ENCODE data around the gene FBLN2. TPM values are rescaled to one million over a fixed set of nuclear protein-coding genes. Genes with fewer than 3 reads are reported as not detected.

The FBLN2 gene
- total RNA-seq, 1 donor from 2014 or later, result not detected

DNA sequence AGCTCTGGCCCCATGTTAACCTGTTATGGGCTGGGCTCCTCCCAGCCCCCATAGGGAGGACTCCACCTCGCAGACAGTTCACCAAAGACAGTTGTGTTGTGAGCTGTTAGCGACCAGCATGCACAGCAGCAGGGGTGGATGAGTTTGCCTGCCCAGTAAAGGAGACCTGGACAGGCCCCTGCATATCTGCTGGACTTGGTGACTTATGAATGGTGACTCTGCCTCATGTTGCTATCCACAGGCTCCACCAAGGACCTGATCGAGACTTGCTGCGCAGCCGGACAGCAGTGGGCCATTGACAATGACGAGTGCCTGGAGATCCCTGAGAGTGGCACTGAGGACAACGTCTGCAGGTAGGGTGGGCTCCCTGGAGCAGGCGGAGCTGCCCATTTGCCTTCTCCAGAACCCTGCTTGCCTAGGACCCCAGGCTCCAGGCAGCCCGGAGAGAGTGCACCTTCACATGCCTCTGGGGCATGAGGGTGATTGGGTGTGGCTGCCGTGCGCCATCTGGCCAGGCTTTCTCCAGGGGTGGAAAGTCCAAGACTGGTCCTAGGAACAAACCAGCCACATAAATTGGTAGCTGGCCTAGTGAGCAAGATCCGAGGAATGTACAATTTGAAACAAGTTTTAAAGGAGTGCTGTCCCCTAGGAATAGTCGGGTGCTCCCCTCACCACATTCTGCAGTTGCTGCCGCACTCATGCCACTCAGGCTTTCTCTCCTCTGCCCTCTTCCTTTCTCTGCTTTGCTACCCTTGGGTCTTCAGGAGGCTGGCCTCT, 59.1 kb downstream of the FBLN2 start:
- no peak for DNase-seq
- no peaks in the 10 kb centered on the region for H3K4me1 Mint-ChIP-seq
- no peak overlapping the region for H3K27ac Mint-ChIP-seq
- peaks cover 5% of the 10 kb centered on the region for H3K27me3 Mint-ChIP-seq
- no peaks in the 10 kb centered on the region for H3K9me3 Mint-ChIP-seq
- H3K36me3 Mint-ChIP-seq (ENCODE audit: low read depth), result no peaks in the 10 kb centered on the region
- intact Hi-C loops (cut with micrococcal nuclease), result no loop called here
- H3K4me3 Mint-ChIP-seq, result no peak overlapping the region

DNA sequence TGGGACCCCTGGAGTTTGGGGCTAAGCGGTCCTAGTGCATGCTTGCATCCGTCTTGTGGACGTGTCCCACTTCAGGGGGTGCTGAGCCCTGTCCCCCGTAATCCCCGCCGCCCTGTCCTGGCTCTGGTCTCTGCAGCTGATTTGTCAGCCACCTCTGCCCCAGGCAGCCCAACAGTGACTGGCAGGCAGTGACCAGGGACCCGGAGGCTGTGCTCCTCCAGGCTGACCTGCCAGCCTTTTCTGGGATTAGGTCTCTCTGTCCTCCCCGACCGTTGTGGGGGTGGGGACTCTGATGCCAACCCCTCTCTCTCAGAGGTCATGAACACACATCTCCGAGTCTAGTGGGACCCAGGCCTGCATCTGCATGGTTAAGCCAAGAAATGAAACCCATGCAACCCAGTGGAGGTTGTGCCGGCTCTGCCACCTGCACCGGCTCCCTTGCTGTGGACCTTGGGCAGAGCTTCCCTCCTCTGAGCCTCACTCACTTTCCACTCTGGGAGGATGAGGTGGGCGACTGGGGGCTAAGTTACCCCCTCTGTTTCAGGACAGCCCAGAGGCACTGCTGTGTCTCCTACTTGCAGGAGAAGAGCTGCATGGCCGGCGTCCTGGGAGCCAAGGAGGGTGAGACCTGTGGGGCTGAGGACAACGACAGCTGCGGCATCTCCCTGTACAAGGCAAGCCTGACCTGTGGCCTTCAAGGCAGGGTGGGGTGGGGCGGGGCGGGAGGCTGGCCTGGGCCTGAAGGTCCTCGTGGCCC, 60.2 kb downstream of the FBLN2 start:
- Mint-ChIP-seq H3K4me1 (no peaks in the 10 kb centered on the region), H3K27ac (no peak overlapping the region), H3K36me3 (ENCODE audit: low read depth) (no peaks in the 10 kb centered on the region), H3K4me3 (no peak overlapping the region), H3K9me3 (peaks cover under 1% of the 10 kb centered on the region), H3K27me3 (peaks cover 3% of the 10 kb centered on the region)
- intact Hi-C loops (cut with micrococcal nuclease), result no loop called here
- DNase-seq, result no peak

- Mint-ChIP-seq H3K36me3 (ENCODE audit: low read depth) (no peaks in the 10 kb centered on the region), H3K9me3 (peaks cover 7% of the 10 kb centered on the region), H3K27ac (no peak overlapping the region), H3K27me3 (peaks cover 3% of the 10 kb centered on the region), H3K4me3 (no peak overlapping the region), H3K4me1 (no peaks in the 10 kb centered on the region)
- no peak for DNase-seq
- intact Hi-C loops (cut with micrococcal nuclease), result no loop called here
Observed at GRCh38 chr3:13610006-13610570, 61.2 kb downstream of the FBLN2 start.

DNA sequence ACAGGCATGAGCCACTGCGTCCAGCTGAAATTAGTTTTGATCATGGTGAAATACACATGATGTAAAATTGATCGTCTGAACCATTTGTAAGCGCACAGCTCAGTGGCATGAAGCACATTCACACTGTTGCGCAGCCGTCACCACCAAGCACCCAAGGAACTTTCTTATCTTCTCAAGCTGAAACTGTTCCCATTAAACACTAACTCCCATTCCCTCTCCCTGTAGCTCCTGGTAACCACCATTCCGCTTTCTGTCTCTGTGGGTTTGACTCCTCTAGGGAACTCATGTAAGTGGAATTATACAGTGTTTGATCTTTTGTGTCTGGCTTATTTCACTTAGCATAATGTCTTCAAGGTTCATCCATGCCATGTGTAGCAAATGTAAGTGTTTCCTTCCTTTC, 62.3 kb downstream of the FBLN2 start:
- Mint-ChIP-seq H3K4me1 (no peaks in the 10 kb centered on the region), H3K9me3 (peaks cover 7% of the 10 kb centered on the region)
- DNase-seq, result no peak

GRCh38 chr3:13612829-13613228, 63.9 kb downstream of the FBLN2 start:
- no peak overlapping the region for H3K27ac Mint-ChIP-seq
- no peaks in the 10 kb centered on the region for H3K4me1 Mint-ChIP-seq
- H3K27me3 Mint-ChIP-seq, result no peaks in the 10 kb centered on the region
- H3K4me3 Mint-ChIP-seq, result no peak overlapping the region
- no peaks in the 10 kb centered on the region for H3K36me3 Mint-ChIP-seq (ENCODE audit: low read depth)
- DNase-seq, result no peak
- peaks cover 13% of the 10 kb centered on the region for H3K9me3 Mint-ChIP-seq
- intact Hi-C loops (cut with micrococcal nuclease), result no loop called here

More for the DNA sequence above, 62.3 kb downstream of the FBLN2 start:
- Mint-ChIP-seq H3K27me3 (no peaks in the 10 kb centered on the region), H3K4me3 (no peak overlapping the region), H3K27ac (no peak overlapping the region), H3K36me3 (ENCODE audit: low read depth) (no peaks in the 10 kb centered on the region)
- intact Hi-C loops (cut with micrococcal nuclease), result no loop called here

DNA sequence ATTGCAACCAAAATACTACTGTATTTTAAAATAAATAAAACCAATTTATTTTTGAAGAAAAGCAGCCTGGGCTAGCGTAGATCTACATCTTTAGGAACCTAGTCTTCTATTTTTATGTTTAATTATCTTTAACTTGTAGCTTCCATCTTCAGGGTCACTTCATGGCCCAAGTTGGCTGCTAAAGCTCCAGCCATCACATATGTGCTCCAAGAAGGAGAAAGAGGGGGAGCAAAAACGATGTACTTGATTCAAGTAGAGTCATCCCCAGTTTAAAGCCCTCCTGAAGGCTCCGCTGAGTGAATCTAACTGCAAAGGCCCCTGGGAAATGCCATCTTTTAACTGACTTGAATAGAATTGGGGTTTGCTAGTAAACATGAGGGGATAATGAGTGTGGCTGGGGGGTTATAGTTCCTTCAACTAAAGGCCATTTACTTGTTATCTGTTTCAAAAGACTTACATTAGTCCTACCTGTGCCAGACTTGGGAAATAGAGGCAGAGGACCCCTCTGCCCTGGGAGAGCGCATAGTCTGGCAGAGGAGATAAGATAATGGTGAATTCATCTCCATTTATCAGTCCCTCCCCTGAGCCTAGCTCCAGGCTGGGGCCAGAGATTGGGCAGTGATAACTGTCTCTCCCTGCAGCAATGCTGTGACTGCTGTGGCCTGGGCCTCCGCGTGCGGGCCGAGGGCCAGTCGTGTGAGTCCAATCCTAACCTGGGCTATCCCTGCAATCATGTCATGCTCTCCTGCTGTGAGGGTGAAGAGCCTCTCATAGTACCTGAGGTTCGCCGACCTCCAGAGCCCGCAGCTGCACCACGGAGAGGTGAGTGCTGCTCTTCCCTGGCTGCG, 64.6 kb downstream of the FBLN2 start:
- Mint-ChIP-seq H3K9me3 (peaks cover 13% of the 10 kb centered on the region), H3K36me3 (ENCODE audit: low read depth) (no peaks in the 10 kb centered on the region), H3K4me1 (no peaks in the 10 kb centered on the region), H3K27ac (no peak overlapping the region), H3K4me3 (no peak overlapping the region), H3K27me3 (no peaks in the 10 kb centered on the region)
- DNase-seq, result no peak
- intact Hi-C loops (cut with micrococcal nuclease), result no loop called here

GRCh38 chr3:13614607-13615006, 65.7 kb downstream of the FBLN2 start:
- no peaks in the 10 kb centered on the region for H3K36me3 Mint-ChIP-seq (ENCODE audit: low read depth)
- no peaks in the 10 kb centered on the region for H3K4me1 Mint-ChIP-seq
- H3K9me3 Mint-ChIP-seq, result peaks cover 13% of the 10 kb centered on the region
- no peaks in the 10 kb centered on the region for H3K27me3 Mint-ChIP-seq
- intact Hi-C loops (cut with micrococcal nuclease), result no loop called here
- no peak for DNase-seq
- H3K4me3 Mint-ChIP-seq, result no peak overlapping the region
- H3K27ac Mint-ChIP-seq, result no peak overlapping the region

DNA sequence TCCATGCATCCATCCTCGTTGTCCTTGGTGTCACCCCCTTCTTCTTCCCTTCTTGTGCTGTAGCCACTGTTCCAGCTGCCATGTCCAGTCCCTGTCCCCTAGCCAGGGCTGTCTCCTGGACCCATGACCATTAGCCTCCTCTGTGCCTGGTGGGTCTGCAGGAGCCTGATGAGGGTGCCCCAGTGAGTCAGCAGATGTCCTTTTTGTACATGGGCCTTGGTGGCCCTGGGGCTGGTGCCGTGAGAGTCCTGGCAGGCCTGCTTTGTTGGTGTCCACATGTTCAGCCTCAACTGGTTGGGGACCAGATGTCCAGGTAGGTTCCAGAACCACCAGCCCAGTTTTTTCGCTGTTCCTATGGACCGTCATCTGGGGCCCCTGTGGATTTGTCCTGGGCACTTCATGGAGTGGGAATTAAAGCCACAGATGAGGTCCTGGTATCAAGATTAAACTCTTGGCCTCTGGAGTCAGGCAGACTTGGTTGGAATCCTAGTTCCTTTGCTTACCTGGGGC, 66.1 kb downstream of the FBLN2 start:
- DNase-seq, result no peak
- Mint-ChIP-seq H3K36me3 (ENCODE audit: low read depth) (no peaks in the 10 kb centered on the region), H3K4me1 (no peaks in the 10 kb centered on the region), H3K4me3 (no peak overlapping the region), H3K27ac (no peak overlapping the region), H3K9me3 (peaks cover 13% of the 10 kb centered on the region), H3K27me3 (no peaks in the 10 kb centered on the region)
- intact Hi-C loops (cut with micrococcal nuclease), result no loop called here

DNA sequence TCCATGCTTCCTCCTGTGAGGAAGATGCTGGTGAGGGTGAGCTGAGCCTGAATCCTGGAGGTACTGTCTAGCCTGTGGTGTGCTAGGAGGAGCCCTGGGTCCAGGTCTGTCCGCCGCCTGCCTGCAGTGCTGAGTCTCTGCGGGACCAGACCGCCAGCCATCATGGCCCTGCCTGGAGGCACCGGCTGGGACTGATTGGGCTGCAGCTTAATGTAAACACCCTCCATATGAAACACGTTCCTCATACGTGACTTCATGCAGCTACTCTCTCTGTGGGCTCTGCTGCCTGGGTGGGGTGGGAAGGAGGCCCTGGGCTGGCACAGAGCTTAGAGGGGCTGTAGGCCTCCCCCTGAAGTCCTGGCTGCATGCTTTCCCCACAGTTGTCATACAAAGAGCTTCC, 67.4 kb downstream of the FBLN2 start:
- H3K9me3 Mint-ChIP-seq, result peaks cover 13% of the 10 kb centered on the region

DNA sequence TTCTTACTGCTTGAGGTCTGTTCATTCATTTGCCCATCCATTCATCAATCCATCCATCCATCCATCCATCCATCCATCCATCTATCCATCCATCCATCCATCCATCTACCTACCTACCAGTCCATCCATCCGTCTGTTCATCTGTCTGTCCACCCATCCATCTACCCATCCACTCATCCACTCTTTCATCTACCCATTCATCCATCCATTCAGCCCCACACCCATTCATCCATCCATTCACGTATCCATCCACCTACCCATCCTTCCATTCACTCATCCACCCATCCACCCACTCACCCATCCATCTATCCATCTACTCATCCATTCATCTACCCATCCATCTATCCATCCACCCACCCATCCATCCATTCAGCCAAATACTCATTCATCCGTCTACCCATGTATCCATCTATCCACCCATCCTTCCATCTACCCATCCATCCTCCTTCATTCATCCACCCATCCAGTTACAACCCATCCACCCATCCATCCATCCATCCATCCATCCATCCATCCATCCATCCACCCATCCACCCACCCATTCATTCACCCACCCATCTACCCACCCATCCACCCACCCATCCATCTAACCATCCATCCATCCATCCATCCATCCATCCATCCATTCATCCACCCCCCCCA, 68.3 kb downstream of the FBLN2 start:
- Mint-ChIP-seq H3K4me1 (peaks cover 2% of the 10 kb centered on the region), H3K36me3 (ENCODE audit: low read depth) (no peaks in the 10 kb centered on the region), H3K9me3 (peaks cover 13% of the 10 kb centered on the region), H3K27me3 (no peaks in the 10 kb centered on the region), H3K4me3 (no peak overlapping the region), H3K27ac (no peak overlapping the region)
- intact Hi-C loops (cut with micrococcal nuclease), result no loop called here
- DNase-seq, result no peak

More for the DNA sequence above, 67.4 kb downstream of the FBLN2 start:
- H3K36me3 Mint-ChIP-seq (ENCODE audit: low read depth), result no peaks in the 10 kb centered on the region
- no peaks in the 10 kb centered on the region for H3K4me1 Mint-ChIP-seq
- no peak overlapping the region for H3K27ac Mint-ChIP-seq
- H3K4me3 Mint-ChIP-seq, result no peak overlapping the region
- H3K27me3 Mint-ChIP-seq, result no peaks in the 10 kb centered on the region
- no peak for DNase-seq
- intact Hi-C loops (cut with micrococcal nuclease), result no loop called here

DNA sequence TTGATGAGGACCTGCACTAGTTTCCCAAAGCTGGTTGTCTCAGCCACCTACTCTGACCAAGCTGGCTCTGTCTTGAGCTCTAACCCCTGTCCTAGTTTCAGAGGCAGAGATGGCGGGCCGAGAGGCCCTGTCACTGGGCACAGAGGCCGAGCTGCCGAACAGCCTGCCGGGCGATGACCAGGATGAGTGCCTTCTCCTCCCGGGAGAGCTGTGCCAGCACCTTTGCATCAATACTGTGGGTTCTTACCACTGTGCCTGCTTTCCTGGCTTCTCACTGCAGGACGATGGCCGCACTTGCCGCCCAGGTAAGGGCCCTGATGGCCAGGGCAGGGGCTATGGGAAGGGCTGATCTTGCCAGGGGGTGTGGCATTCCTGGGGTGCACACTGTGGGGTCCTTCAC, 69.1 kb downstream of the FBLN2 start:
- DNase-seq, result no peak
- Mint-ChIP-seq H3K36me3 (ENCODE audit: low read depth) (no peaks in the 10 kb centered on the region), H3K27ac (no peak overlapping the region), H3K4me3 (no peak overlapping the region), H3K27me3 (no peaks in the 10 kb centered on the region), H3K9me3 (peaks cover 13% of the 10 kb centered on the region), H3K4me1 (peaks cover 2% of the 10 kb centered on the region)
- intact Hi-C loops (cut with micrococcal nuclease), result no loop called here

DNA sequence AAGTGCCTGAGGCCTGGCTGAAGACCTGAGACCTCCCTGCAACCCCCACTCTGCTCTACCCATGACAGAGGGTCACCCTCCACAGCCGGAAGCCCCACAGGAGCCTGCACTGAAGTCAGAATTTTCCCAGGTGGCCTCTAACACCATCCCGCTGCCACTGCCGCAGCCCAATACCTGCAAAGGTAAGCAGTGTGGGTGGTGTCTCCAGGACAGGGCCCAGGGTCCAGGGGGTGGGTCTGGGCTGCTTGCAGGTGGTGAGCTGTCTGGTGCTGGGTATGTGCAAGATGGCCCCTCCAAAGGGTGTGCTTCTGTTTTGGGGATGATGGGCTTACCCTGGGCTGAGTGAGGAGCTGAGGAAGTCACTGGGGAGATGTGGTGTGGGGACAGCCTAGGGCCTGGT, 69.9 kb downstream of the FBLN2 start:
- no peaks in the 10 kb centered on the region for H3K36me3 Mint-ChIP-seq (ENCODE audit: low read depth)
- H3K9me3 Mint-ChIP-seq, result peaks cover 13% of the 10 kb centered on the region
- H3K27ac Mint-ChIP-seq, result no peak overlapping the region
- H3K4me1 Mint-ChIP-seq, result peaks cover 2% of the 10 kb centered on the region
- intact Hi-C loops (cut with micrococcal nuclease), result no loop called here
- no peak for DNase-seq
- no peak overlapping the region for H3K4me3 Mint-ChIP-seq
- no peaks in the 10 kb centered on the region for H3K27me3 Mint-ChIP-seq

- Mint-ChIP-seq H3K4me1 (peaks cover 2% of the 10 kb centered on the region), H3K36me3 (ENCODE audit: low read depth) (no peaks in the 10 kb centered on the region), H3K27me3 (no peaks in the 10 kb centered on the region), H3K4me3 (no peak overlapping the region), H3K9me3 (peaks cover 7% of the 10 kb centered on the region), H3K27ac (no peak overlapping the region)
- intact Hi-C loops (cut with micrococcal nuclease), result no loop called here
- DNase-seq, result no peak
Observed at GRCh38 chr3:13619661-13620230, 70.8 kb downstream of the FBLN2 start.
